Mesendoderm (in vitro differentiated cells): ENCODE data around the gene MTUS2.

Source experiments
- DNase-seq: peaks from one replicate; pipeline ENCODE4 v3.0.0; 2013
- H2AK5ac ChIP-seq: 2 replicates; pipeline ENCODE4 v1.6.1; 2013; ENCODE audit warnings: low read length, inconsistent platforms
- H2BK120ac ChIP-seq: 2 replicates; pipeline ENCODE4 v1.6.1; 2013; ENCODE audit warnings: low read depth, mild to moderate bottlenecking, low read length, moderate library complexity, mixed read lengths
- H2BK15ac ChIP-seq: replicated peaks from 2 replicates; pipeline ENCODE4 v1.6.1; 2013; ENCODE audit warnings: low read depth, mild to moderate bottlenecking, moderate library complexity
- H2BK5ac ChIP-seq: 2 replicates; pipeline ENCODE4 v1.6.1; 2013; ENCODE audit warnings: low read length, inconsistent platforms
- H3K18ac ChIP-seq: 2 replicates; pipeline ENCODE4 v1.6.1; 2013; ENCODE audit warnings: mild to moderate bottlenecking, low read length, mixed read lengths
- H3K23ac ChIP-seq: one replicate; pipeline ENCODE4 v1.6.1; 2013; ENCODE audit warnings: low read length
- H3K27ac ChIP-seq: 2 replicates; pipeline ENCODE4 v1.5.1; 2013; ENCODE audit warnings: low read depth, mild to moderate bottlenecking, inconsistent platforms, low read length, moderate library complexity
- H3K27me3 ChIP-seq: 2 replicates; pipeline ENCODE4 v1.6.1; 2013; ENCODE audit warnings: low read length, control low read depth, mild to moderate bottlenecking, inconsistent platforms; ENCODE audit not compliant: insufficient read depth, poor library complexity
- H3K36me3 ChIP-seq: 2 replicates; pipeline ENCODE4 v1.6.1; 2013; ENCODE audit warnings: low read length, inconsistent platforms; ENCODE audit not compliant: control insufficient read depth, insufficient read depth
- H3K4ac ChIP-seq: one replicate; pipeline ENCODE4 v1.6.1; 2013; ENCODE audit warnings: low read depth, mild to moderate bottlenecking, low read length, moderate library complexity
- H3K4me1 ChIP-seq: 2 replicates; pipeline ENCODE4 v1.6.1; 2013; ENCODE audit warnings: low read depth, low read length, inconsistent platforms; ENCODE audit not compliant: control insufficient read depth
- H3K4me2 ChIP-seq: 2 replicates; pipeline ENCODE4 v1.6.1; 2013; ENCODE audit warnings: low read length
- H3K4me3 ChIP-seq: 2 replicates; pipeline ENCODE4 v1.5.1; 2013; ENCODE audit warnings: mild to moderate bottlenecking, low read length
- H3K56ac ChIP-seq: one replicate; pipeline ENCODE4 v1.6.1; 2013; ENCODE audit warnings: low read length
- H3K79me1 ChIP-seq: 2 replicates; pipeline ENCODE4 v1.6.1; 2013; ENCODE audit warnings: low read length, inconsistent platforms
- H3K79me2 ChIP-seq: 2 replicates; pipeline ENCODE4 v1.6.1; 2013; ENCODE audit warnings: mild to moderate bottlenecking, low read length; ENCODE audit not compliant: control insufficient read depth, insufficient read depth
- H3K9ac ChIP-seq: 2 replicates; pipeline ENCODE4 v1.6.1; 2013; ENCODE audit warnings: low read length, inconsistent platforms
- H4K5ac ChIP-seq: one replicate; pipeline ENCODE4 v1.6.1; 2013; ENCODE audit warnings: low read length
- H4K8ac ChIP-seq: one replicate; pipeline ENCODE4 v1.6.1; 2013; ENCODE audit warnings: low read depth, mild to moderate bottlenecking, control low read depth, low read length, moderate library complexity
- WGBS: extraction: QIAGEN DNeasy Blood & Tissue Kit; methylation state at CpG from one replicate; pipeline ENCODE4 v1.1.7; 2013; ENCODE audit warnings: low lambda C conversion rate, missing lambda C conversion rate; ENCODE audit not compliant: insufficient coverage; ENCODE audit errors: extremely low coverage; 5-methylcytosine and 5-hydroxymethylcytosine counted together

The MTUS2 gene

DNA sequence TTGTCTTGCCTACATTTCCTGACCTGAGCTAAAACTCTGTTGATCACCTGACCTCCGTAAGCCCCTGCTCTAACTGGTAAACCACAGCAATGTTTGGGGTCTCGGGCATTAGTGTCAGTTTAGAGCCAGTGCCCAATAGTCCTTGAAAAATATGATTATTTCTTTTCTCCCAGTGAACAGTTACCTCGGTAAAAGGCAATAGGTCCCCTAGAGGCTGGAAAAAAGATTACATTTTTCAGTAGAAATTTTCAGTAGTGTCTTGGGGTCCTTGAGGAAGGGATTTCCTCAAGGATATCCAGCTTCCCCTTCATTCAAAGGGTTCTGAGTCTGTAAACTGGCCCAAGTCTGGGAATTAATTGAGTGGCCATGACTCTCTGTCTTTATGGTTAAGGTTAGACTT lies 597.9 kb downstream of the MTUS2 start:
- Histone ChIP-seq H3K4me2 (no peak overlapping the region), H3K4ac (no peak overlapping the region), H2BK5ac (no peak overlapping the region), H4K5ac (no peak overlapping the region), H3K9ac (no peak overlapping the region), H3K27me3 (no peaks in the 10 kb centered on the region), H3K18ac (no peak overlapping the region), H4K8ac (no peak overlapping the region), H3K79me1 (no peaks in the 10 kb centered on the region), H3K79me2 (no peaks in the 10 kb centered on the region), H3K56ac (no peak overlapping the region), H2AK5ac (no peak overlapping the region), H3K23ac (no peak overlapping the region), H2BK120ac (no peak overlapping the region), H3K4me1 (no peaks in the 10 kb centered on the region), H3K36me3 (no peaks in the 10 kb centered on the region), H3K4me3 (no peak overlapping the region), H3K27ac (no peak overlapping the region), H2BK15ac (no peak overlapping the region)
- no peak for DNase-seq
- WGBS = no CpG with 5 or more reads among the region's 3 CpGs

GRCh38 chr13:29421118-29421517 lies 601.0 kb downstream of the MTUS2 start:
- Histone ChIP-seq H3K79me1 (no peaks in the 10 kb centered on the region), H3K4ac (no peak overlapping the region), H2AK5ac (no peak overlapping the region), H3K4me2 (no peak overlapping the region), H3K56ac (no peak overlapping the region), H3K18ac (no peak overlapping the region), H2BK15ac (no peak overlapping the region), H3K4me3 (no peak overlapping the region), H3K27me3 (no peaks in the 10 kb centered on the region), H3K27ac (no peak overlapping the region), H3K4me1 (no peaks in the 10 kb centered on the region), H3K9ac (no peak overlapping the region), H3K23ac (no peak overlapping the region), H2BK5ac (no peak overlapping the region), H3K79me2 (no peaks in the 10 kb centered on the region), H4K8ac (no peak overlapping the region), H3K36me3 (no peaks in the 10 kb centered on the region), H2BK120ac (no peak overlapping the region), H4K5ac (no peak overlapping the region)
- DNase-seq = no peak
- no CpG with 5 or more reads among the region's 3 CpGs for WGBS

GRCh38 chr13:29422015-29422414 lies 601.9 kb downstream of the MTUS2 start:
- H2AK5ac ChIP-seq = no peak overlapping the region
- H3K27me3 ChIP-seq = no peaks in the 10 kb centered on the region
- H3K4me2 ChIP-seq = no peak overlapping the region
- no peaks in the 10 kb centered on the region for H3K4me1 ChIP-seq
- no peak overlapping the region for H2BK120ac ChIP-seq
- no peaks in the 10 kb centered on the region for H3K79me1 ChIP-seq
- no peak overlapping the region for H3K23ac ChIP-seq
- WGBS = no CpG with 5 or more reads among the region's 5 CpGs
- H4K5ac ChIP-seq = no peak overlapping the region
- no peaks in the 10 kb centered on the region for H3K36me3 ChIP-seq
- H3K79me2 ChIP-seq = no peaks in the 10 kb centered on the region
- H3K4me3 ChIP-seq = no peak overlapping the region
- no peak overlapping the region for H3K9ac ChIP-seq
- no peak overlapping the region for H2BK15ac ChIP-seq
- no peak overlapping the region for H3K27ac ChIP-seq
- no peak overlapping the region for H4K8ac ChIP-seq
- no peak for DNase-seq
- H2BK5ac ChIP-seq = no peak overlapping the region
- no peak overlapping the region for H3K56ac ChIP-seq
- no peak overlapping the region for H3K18ac ChIP-seq
- H3K4ac ChIP-seq = no peak overlapping the region

- Histone ChIP-seq H4K5ac (no peak overlapping the region), H3K27me3 (no peaks in the 10 kb centered on the region), H3K23ac (no peak overlapping the region), H3K18ac (no peak overlapping the region), H3K4me3 (no peak overlapping the region), H3K4ac (no peak overlapping the region), H3K79me1 (no peaks in the 10 kb centered on the region), H3K9ac (no peak overlapping the region), H3K4me2 (no peak overlapping the region), H3K79me2 (no peaks in the 10 kb centered on the region), H2BK120ac (no peak overlapping the region), H3K36me3 (no peaks in the 10 kb centered on the region), H3K27ac (no peak overlapping the region), H4K8ac (no peak overlapping the region), H2BK5ac (no peak overlapping the region), H3K56ac (no peak overlapping the region), H2AK5ac (no peak overlapping the region), H3K4me1 (no peaks in the 10 kb centered on the region), H2BK15ac (no peak overlapping the region)
- WGBS = no CpG with 5 or more reads among the region's 1 CpG
- no peak for DNase-seq
Measured at GRCh38 chr13:29423050-29423449, 602.9 kb downstream of the MTUS2 start.

GRCh38 chr13:29427937-29428309 lies 607.8 kb downstream of the MTUS2 start:
- Histone ChIP-seq H4K5ac (no peak overlapping the region), H3K4me3 (peak overlapping the region; percentile 25), H3K9ac (peak overlapping the region; percentile 52), H3K4me2 (peak overlapping the region; percentile 45), H3K56ac (peak overlapping the region; percentile 76), H3K4me1 (peaks cover 4% of the 10 kb centered on the region), H3K27me3 (no peaks in the 10 kb centered on the region), H3K36me3 (no peaks in the 10 kb centered on the region), H3K79me2 (no peaks in the 10 kb centered on the region), H2BK15ac (no peak overlapping the region), H3K23ac (no peak overlapping the region), H2BK5ac (no peak overlapping the region), H3K79me1 (no peaks in the 10 kb centered on the region), H4K8ac (no peak overlapping the region), H3K4ac (no peak overlapping the region), H2BK120ac (no peak overlapping the region), H3K18ac (no peak overlapping the region), H2AK5ac (no peak overlapping the region), H3K27ac (no peak overlapping the region)
- DNase-seq = no peak
- WGBS = no CpG with 5 or more reads among the region's 3 CpGs

- Histone ChIP-seq H2BK5ac (no peak overlapping the region), H4K8ac (no peak overlapping the region), H3K4ac (no peak overlapping the region), H3K9ac (peak overlapping the region; percentile 52), H2BK15ac (no peak overlapping the region), H3K4me1 (peaks cover 4% of the 10 kb centered on the region), H3K4me2 (peak overlapping the region; percentile 45), H3K27me3 (no peaks in the 10 kb centered on the region), H2BK120ac (no peak overlapping the region), H3K36me3 (no peaks in the 10 kb centered on the region), H3K56ac (peak overlapping the region; percentile 76), H3K79me1 (no peaks in the 10 kb centered on the region), H3K27ac (no peak overlapping the region), H3K79me2 (no peaks in the 10 kb centered on the region), H3K18ac (peak overlapping the region; percentile 19), H3K4me3 (peak overlapping the region; percentile 25), H4K5ac (no peak overlapping the region), H3K23ac (no peak overlapping the region), H2AK5ac (no peak overlapping the region)
- no CpG with 5 or more reads among the region's 34 CpGs for WGBS
- peak; percentile 88 for DNase-seq
Measured at GRCh38 chr13:29428310-29429181, 608.4 kb downstream of the MTUS2 start.
